Hematopoietic multipotent progenitor cell treated with erythropoietin and hydrocortisone succinate and interleukin-3 and kit ligand, for 8 days (in vitro differentiated cells): ENCODE results near the gene TBC1D8.

Source experiments
- DNase-seq: peaks from one replicate; pipeline ENCODE4 v3.0.0-alpha.2; 2015

The TBC1D8 gene

DNA sequence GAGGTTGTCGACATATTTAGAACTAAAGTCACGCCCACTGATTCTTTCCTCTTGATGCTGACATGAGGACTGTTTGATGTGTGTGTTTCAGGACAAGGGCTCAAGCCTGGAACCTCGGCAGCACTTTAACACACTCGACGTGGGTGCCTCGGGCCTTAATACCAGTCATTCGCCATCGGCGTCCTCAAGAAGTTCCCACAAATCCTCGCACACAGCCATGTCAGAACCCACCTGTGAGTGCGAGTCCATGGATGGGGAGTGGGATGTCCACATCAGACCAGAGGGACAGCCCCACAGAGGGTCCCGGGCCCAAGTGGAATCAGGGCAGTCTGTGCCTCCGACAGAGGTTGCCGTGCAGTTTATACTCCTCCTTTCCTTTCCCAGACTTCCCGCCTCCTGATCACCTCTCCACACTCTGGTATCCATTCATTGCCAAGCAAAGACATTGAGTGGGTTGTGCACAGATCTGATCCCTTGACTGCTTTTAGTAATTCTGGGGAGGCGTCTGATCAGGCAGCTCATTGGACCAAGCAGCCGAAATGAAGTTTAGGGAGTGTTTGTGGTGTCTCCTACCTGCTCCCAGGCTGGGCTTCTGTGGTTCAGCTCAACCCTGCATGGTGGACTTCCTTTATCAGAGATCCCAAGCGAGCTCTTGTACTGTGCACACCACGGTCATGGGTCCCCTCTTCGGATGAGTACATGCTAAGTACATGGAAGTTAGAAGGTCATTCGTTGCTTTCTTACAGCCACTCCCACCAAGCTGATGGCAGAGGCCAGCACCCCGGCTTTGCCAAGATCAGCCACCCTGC, 176.3 kb downstream of the TBC1D8 start:
- no peak for DNase-seq

DNA sequence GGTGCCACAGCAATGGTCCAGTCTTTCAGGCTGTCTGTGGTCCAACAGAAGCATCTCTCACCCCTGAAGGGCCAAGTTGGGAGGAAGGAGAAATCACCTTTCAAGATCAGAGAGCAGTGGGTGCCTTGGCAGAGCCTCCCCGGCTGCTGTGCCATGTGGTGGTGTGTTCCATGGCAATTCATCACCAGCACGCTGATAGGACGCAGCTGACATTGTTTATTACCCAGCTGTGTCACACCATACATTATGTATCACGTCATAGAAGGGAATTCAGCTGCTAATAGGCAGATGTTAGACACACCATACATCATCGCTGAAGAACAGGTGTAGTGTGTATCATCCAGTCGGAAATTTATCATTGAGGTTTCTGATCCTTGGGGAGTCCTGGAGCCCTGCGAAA, 178.7 kb downstream of the TBC1D8 start:
- DNase-seq, result no peak

DNA sequence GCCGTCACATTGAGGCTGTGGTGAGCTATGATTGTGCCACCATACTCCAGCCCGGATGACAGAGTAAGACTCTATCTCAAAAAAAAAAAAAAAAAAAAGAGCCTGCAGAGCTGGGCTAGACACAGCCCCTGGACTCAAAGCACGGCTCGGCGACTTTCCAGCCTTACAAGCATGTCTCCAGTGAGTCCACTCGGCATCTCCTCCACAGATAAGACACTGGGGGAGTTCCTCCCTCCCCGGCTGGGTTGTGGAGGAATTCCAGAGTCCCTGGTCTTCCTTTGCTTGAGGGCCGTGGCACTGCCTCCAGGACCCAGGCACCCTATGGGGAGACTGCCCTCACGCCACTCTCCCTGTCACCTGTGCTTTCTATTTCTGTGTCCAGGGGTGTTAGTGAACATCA, 180.0 kb downstream of the TBC1D8 start:
- DNase-seq, result no peak

DNA sequence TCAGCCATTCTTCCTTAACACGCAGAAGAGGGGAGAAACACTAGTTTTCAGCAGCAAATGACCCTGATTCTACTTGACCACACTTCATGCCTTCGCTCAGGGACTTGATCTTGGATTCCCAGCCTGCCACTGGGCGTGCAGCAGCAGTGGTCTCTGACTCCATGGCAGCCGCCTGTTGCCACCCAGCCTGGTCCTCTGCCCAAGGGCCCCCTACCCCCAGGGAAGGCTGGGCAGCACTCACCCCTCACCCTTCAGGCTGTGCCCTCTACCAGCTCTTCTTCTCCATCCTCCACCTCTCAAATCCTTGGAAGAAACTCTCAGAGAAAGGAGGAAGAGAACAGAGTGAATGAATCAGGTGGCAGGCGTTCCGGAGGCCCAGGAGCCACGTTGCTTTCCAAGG, 181.2 kb downstream of the TBC1D8 start:
- DNase-seq, result no peak

DNA sequence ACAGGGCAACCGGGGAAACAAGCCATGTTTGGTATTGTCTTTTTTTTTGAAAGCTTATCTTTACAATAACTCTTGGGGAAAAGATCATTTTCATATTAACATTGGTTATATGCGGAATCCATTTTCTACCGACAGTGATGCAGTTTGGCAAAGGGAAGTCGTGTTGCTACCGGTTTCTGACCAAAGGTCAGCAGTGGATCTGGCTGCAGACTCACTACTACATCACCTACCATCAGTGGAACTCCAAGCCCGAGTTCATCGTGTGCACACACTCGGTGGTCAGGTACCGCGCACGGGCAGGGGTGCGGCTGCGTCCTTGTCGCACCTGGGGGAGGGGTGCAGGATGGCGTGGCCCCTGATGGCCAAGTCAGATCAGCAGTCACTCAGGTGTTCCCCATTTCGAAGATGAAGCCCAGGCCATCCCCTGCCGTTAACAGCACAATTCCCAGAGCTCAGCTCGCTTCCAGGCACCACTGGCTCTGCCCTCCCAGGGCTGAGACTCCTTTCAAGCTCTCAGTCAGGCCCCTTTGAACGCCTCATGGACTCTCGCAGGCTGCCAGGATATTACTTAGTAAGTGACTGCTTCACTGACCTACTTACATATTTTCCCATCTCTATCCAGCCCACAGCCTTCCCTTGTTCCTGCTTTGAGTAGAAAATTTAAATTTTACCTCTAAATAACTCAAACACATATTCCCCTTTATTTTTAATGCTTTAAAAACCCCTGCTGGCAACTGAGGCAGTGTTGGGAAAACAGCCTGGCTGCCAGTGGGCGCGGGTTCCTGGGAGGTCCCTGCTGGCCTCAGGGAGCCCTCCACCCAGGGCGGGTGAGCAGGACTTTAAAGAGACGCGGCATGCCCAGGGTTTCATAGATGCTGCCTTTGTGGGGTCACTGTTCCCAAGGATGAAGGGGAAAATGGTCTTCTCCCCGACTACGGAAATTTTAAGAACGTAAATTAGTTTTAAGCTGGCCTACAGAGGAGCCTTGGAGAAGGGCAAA, 182.7 kb downstream of the TBC1D8 start:
- DNase-seq, result no peak

DNA sequence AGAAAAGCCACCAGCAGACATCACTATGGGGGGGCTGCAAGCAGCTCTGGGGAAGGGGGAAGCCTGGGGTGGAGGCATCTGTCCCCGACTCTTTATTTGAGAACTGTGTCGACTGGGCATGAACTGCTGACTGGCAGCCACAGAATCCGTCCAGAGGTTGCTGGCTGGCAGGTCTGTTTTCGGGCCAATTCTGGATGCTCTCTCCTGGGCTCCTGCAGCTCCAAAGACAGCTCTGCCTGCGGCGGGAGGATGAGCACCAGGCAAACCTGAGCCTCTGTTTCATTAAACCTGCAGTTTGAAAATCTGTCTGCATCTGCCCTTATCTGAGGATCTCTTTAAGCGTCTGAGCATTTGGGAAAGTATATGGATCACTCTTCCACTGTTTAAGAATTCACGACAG, 183.5 kb downstream of the TBC1D8 start:
- no peak for DNase-seq

DNA sequence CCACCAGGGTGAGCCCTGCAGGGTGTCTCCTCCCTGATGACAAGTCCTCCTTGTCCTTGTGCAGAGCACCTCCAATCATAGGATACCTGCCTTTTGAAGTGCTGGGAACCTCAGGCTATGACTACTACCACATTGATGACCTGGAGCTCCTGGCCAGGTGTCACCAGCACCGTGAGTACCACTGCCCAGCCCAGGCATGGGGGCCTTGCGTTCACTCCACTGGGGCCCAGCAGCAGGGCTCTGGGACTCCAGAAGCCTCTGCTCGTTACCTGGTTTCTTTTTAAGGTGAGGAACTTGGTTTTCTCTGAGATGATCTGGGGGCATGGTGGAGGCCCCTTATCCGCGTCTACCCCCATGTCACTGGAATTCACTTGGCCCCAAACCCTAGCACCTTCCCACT, 185.6 kb downstream of the TBC1D8 start:
- DNase-seq, result no peak

DNA sequence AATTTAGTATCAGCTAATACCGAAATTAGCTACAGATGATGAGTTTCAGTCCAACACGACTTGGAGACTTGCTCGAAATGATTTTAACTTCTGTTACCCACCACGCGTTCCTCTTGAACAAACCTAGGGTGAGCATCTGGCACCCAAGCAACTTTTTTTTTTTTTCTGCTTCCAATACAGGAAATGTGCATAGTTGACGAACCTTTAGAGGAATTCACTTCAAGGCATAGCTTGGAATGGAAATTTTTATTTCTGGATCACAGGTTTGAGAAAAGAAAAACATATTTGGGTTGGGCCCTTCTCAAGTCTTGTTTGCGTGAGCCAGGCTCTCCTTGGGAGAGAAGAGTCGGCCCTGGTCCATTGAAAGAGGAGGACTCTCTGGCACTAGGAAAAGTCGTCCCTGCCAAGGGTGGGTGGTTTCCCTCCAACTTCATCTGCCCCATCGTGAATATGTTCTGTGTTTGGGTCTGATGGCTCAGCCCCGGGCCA, 186.5 kb downstream of the TBC1D8 start:
- no peak for DNase-seq

DNA sequence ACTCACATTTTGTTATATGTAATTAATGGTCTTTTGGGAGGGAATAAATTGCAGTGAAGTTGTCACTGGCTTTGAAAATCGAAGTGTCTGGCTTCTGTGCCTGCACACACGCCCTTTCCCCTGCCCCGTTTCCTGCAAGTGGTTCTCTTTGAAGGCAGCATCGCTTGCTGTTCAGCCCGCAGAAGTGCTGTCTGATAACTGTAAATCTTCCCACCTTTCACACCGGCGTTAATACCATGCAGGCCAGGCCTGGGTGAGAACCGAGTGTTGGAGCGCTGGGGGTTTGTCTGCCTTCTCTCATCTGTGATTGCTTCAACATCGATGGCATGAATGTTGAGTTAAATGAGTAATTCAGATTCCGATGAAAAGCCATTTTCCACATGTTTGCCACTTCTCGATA, 187.0 kb downstream of the TBC1D8 start:
- DNase-seq, result no peak

DNA sequence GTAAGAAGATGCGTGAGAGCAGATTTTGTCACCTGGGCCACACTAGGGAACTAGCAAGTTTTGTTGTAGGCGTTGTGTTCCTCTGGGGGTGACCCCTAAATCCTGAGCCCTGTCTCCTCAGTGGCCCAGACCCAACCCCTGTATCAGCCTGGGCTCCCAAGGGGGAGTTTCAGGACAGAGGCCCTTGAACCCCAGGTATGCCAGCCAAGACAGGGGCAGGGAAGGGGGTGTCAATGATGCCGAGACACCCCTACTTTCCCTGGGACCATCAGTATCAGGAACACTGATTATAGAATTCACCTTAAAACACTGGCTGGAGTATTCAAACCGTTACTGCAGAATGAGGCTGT, 188.2 kb downstream of the TBC1D8 start:
- no peak for DNase-seq

DNA sequence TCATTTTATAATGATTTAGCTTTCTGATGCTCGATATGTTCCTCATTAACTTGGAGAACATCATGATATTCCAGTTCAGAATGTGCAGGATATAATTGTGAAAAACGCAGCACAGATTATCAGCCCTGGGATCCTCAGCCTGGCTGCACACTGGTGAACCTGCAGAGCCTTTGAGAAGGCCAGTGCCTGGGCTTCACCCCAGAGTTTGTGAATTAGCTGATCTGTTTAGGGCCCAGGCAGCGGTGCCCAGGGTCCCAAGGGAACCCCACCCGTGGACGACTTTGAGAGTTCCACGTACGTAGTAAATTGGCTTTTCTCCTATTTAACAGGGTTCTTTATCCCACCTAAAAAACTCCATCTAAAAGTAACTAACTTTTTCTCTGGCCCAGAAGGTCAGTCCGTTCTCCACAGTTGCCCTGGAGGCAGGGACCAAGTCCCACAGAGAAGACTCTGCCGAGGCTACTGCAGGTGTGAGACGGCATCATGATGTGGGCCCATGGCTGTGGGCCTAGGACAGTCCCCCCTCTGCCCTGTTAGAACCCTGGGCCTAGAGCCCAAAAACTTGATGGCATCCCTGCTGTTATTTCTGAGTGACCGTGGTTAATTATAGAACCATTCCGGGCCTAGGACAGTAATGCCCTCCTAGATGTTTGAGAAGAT, 188.7 kb downstream of the TBC1D8 start:
- DNase-seq, result no peak

DNA sequence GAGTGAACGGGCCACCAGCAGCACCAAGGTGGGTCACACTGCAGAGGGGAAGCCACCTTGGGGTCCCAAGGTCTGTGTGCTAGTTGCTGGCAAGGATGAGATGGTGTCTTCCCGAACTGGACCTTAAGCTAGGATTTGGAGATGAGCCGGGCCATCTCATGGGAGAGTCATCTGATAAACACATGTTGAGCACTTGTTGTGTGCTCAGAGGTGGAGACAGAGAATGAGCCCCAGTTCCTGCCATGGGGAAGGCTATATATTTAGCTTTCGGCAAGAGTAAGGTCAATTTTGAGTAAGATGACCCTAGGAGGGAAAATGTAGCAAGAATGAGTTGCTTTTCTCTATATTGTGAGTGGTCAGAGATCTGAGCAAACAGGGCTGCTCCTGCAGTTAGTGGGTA, 190.5 kb downstream of the TBC1D8 start:
- DNase-seq, result no peak

DNA sequence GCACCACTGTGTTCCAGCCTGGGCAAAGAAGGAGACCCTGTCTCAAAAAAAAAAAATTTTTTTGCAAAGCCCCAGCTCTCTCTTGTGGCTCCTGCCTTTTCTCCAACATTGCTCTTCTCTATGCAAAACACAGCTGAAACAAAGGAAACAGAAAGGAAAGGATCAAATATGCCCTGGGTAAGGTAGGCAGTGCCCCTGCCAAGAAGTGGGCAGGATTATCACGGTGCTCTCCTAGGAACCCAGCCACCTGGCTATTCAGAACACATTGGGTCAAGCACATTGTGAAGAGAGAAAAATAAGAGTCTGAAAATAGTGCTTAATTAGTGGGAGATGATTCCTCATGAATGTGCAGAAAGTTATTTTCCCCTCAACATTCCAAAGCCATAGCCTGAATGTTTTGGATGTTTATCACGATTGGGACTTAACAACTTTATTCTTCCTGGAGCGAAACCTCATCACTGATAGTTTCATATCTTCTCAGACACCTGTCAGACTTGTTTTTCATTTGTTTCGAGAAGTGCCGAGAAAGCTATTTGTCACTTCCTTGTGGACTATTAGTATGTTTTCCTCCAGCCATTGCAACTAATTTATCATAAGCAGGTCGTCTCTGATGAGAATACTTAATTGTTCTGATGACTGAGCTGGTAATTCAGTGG, 191.8 kb downstream of the TBC1D8 start:
- DNase-seq, result no peak

DNA sequence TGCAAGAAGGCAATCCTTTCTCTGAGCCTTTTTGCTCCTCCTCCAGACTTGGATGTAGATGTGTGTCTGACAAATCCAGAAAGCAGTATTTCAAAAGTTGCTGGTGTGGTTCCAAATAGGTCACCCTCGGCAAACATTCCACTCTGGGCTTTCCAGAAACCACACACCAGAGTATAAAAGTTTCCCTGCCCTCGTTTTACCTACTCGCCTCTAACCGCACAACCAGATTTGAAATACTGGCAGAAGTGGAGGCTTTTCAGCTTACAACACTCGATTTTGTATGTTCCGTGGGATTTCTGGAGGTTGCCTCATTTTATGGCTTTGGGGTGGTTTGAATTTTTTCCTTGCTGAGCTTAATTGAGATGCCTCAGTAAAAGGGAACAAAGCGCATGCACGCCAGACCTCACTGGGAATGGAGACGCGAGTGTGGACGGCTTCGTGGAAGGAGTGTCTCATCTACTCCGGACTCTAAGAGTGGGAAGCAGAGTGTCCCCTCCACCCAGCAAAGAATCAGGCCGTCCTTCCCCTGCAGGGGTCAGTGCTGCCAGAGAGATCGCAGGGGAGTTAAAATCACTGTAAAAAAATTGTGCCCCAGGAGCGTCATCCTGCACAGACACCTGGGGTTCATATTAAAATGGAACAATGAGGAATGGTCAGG, 193.1 kb downstream of the TBC1D8 start:
- no peak for DNase-seq
